ENCODE results near the gene C11orf91. TPM values are rescaled to one million over a fixed set of nuclear protein-coding genes. Genes with fewer than 3 reads are reported as not detected.

C11orf91 gene
- total and polyA plus RNA-seq, 2 of the 8 experiments (the other 6 are each of a cell fraction or from before 2014, with no cell fraction given): not detected

- H3K27me3 ChIP-seq (replicated peaks in 1 of 4; ENCODE audit: control insufficient read depth in 3 of 4, extremely low read depth in 1 of 4, insufficient read depth in 3 of 4, low read length in 3 of 4): no peaks in the 10 kb centered on the region
- H3K79me1 ChIP-seq (ENCODE audit: low read depth, low read length): no peaks in the 10 kb centered on the region
- no peak for FAIRE-seq
- no peak overlapping the region for H3K4me3 ChIP-seq (ENCODE audit: extremely low read depth in 1 of 4, insufficient read depth in 2 of 4, low read depth in 3 of 4, low read length in 4 of 4)
- H2BK5ac ChIP-seq (ENCODE audit: low read depth, low read length): no peak overlapping the region
- no peaks in the 10 kb centered on the region for H3K9me3 ChIP-seq (ENCODE audit: insufficient read depth in 2 of 2, low read depth in 1 of 2, low read length in 1 of 2)
- no peak overlapping the region for H2BK15ac ChIP-seq (ENCODE audit: low read length)
- H3K4ac ChIP-seq (replicated peaks; ENCODE audit: insufficient read length, low read depth, low read length): no peak overlapping the region
- no peak overlapping the region for H2AFZ ChIP-seq (ENCODE audit: low read length)
- H3K56ac ChIP-seq (replicated peaks; ENCODE audit: insufficient read length, low read depth, low read length): no peak overlapping the region
- 96% methylated on average over 2 of the region's 2 CpGs; no CpG with 5 or more reads in 1 of the 2 experiments for WGBS, 2 experiments (ENCODE audit: extremely low coverage in 1 of 2, insufficient coverage in 1 of 2, insufficient read length in 1 of 2, insufficient replicate concordance in 2 of 2, low coverage in 1 of 2, low lambda C conversion rate in 2 of 2, missing lambda C conversion rate in 1 of 2)
- ChIA-PET CTCF (ENCODE audit: partially characterized antibody) (interaction anchor here (2.3 to 2.4 kb wide), 3 partner anchors 10 to 164 kb away, joined by 6 to 18 read pairs (median 7); no protein-coding TSS in a partner anchor), POLR2A (ENCODE audit: partially characterized antibody) (no interaction called here)
- DNase-seq (ENCODE audit: low read depth in 1 of 2, low spot score in 2 of 2): no peak
- H2AK5ac ChIP-seq (ENCODE audit: low read depth, low read length): no peak overlapping the region
- no peak overlapping the region for H4K5ac ChIP-seq (ENCODE audit: insufficient read length, low read depth, low read length)
- no peaks in the 10 kb centered on the region for H3K79me2 ChIP-seq (ENCODE audit: control insufficient read depth in 1 of 2, insufficient read depth in 2 of 2, low read length in 2 of 2)
- H3K9ac ChIP-seq (replicated peaks in 1 of 4; ENCODE audit: extremely low read depth in 1 of 4, low read depth in 3 of 4, low read length in 3 of 4): no peak overlapping the region
- no peak overlapping the region for H3K18ac ChIP-seq (ENCODE audit: extremely low read depth, low read length)
- peaks cover 0 to 2% of the 10 kb centered on the region in 2 experiments for H4K20me1 ChIP-seq (replicated peaks in 1 of 2; ENCODE audit: control insufficient read depth in 1 of 2, insufficient read depth in 2 of 2, low read length in 2 of 2)
- no peak overlapping the region for H2BK120ac ChIP-seq (replicated peaks; ENCODE audit: low read depth, low read length)
- H3K23ac ChIP-seq (ENCODE audit: insufficient read length): no peak overlapping the region
- no peak overlapping the region for H4K91ac ChIP-seq (replicated peaks; ENCODE audit: insufficient read length, low read length)
- H3K14ac ChIP-seq (ENCODE audit: insufficient read length): no peak overlapping the region
- no peak overlapping the region for H2BK20ac ChIP-seq (ENCODE audit: low read length)
- peaks cover 6 to 15% (median 12%) of the 10 kb centered on the region in 4 experiments; a peak in 6 of 8 replicates for H3K36me3 ChIP-seq (ENCODE audit: control insufficient read depth in 2 of 4, insufficient read depth in 4 of 4, low read length in 3 of 4)
- H3K4me1 ChIP-seq (replicated peaks in 1 of 4; ENCODE audit: control insufficient read depth in 3 of 4, insufficient read depth in 4 of 4, low read length in 3 of 4): peaks cover 0 to 3% (median 0%) of the 10 kb centered on the region in 4 experiments; a peak in 2 of 7 replicates
- no peak overlapping the region for H3K27ac ChIP-seq (ENCODE audit: low read depth, low read length)
- no peaks in the 10 kb centered on the region for H3K23me2 ChIP-seq (ENCODE audit: low read depth, low read length)
- no peak for TF ChIP-seq E2F6 (IDR thresholded peaks at IDR 0.05)
- TF ChIP-seq SAP30 (IDR thresholded peaks at IDR 0.05; ENCODE audit: insufficient read depth, insufficient replicate concordance, low read length): no peak
- no peak for TF ChIP-seq BACH1 (IDR thresholded peaks at IDR 0.05; ENCODE audit: low read length)
- no peak overlapping the region for H4K8ac ChIP-seq (ENCODE audit: extremely low read depth, insufficient read depth, low read length)
- no peak overlapping the region for H3K4me2 ChIP-seq (ENCODE audit: insufficient read depth in 1 of 2, low read depth in 2 of 2, low read length in 2 of 2)
- H2BK12ac ChIP-seq (ENCODE audit: low read depth, low read length): no peak overlapping the region
Measured at GRCh38 chr11:33706546-33706945, 5.9 kb upstream of the C11orf91 start.

Data from H1 (cell line).